Liver (tissue), 9 donors: ENCODE measurements around the gene UQCR10. TPM values are rescaled to one million over a fixed set of nuclear protein-coding genes. Genes with fewer than 3 reads are reported as not detected.

Source experiments
- DNase-seq: peaks from one replicate; pipeline ENCODE4 v3.0.0-alpha.2; 2017; ENCODE audit warnings: low spot score
- H3K27ac ChIP-seq, 2 donors: one replicate each; pipeline ENCODE4 v1.7.0; 2013; ENCODE audit warnings: inconsistent platforms in 2 of 2, low read length in 2 of 2, control low read depth in 1 of 2, low read depth in 1 of 2, mild to moderate bottlenecking in 1 of 2
- H3K27me3 ChIP-seq, 4 donors: one replicate each; pipeline versions ENCODE4 v1.6.1 to v1.7.0; 2013; ENCODE audit warnings: low read length in 3 of 4, inconsistent platforms in 1 of 4, mild to moderate bottlenecking in 1 of 4, moderate library complexity in 1 of 4; ENCODE audit not compliant: control insufficient read depth in 4 of 4, insufficient read depth in 4 of 4
- H3K36me3 ChIP-seq, 4 donors: one replicate each; pipeline versions ENCODE4 v1.6.1 to v1.7.0; 2013; ENCODE audit warnings: low read length in 3 of 4, mild to moderate bottlenecking in 3 of 4, low read depth in 1 of 4, moderate library complexity in 1 of 4; ENCODE audit not compliant: control insufficient read depth in 4 of 4, insufficient read depth in 3 of 4
- H3K4me1 ChIP-seq, 4 donors: one replicate each; pipeline versions ENCODE4 v1.6.1 to v1.7.0; 2013; ENCODE audit warnings: low read length in 3 of 4, mild to moderate bottlenecking in 3 of 4, moderate library complexity in 1 of 4; ENCODE audit not compliant: control insufficient read depth in 4 of 4, insufficient read depth in 4 of 4
- H3K4me3 ChIP-seq, 3 donors: one replicate each; pipeline versions ENCODE4 v1.6.1 to v1.7.0; 2013; ENCODE audit warnings: low read length in 3 of 3, control low read depth in 1 of 3, low read depth in 1 of 3, mild to moderate bottlenecking in 1 of 3
- H3K9ac ChIP-seq, 2 donors: one replicate each; pipeline ENCODE4 v1.7.0; 2013; ENCODE audit warnings: low read length in 2 of 2, mild to moderate bottlenecking in 2 of 2, moderate library complexity in 2 of 2, control low read depth in 1 of 2, low read depth in 1 of 2
- H3K9me3 ChIP-seq, 4 donors: one replicate each; pipeline versions ENCODE4 v1.6.1 to v1.7.0; 2013; ENCODE audit warnings: low read length in 3 of 4; ENCODE audit not compliant: control insufficient read depth in 4 of 4
- EGR1 ChIP-seq, 2 donors: IDR thresholded peaks; 2 replicates each; pipeline ENCODE4 v1.6.1; 2016 to 2018; ENCODE audit warnings: antibody characterized with exemption in 2 of 2, low read depth in 2 of 2
- FOXA1 ChIP-seq: IDR thresholded peaks from 2 replicates; pipeline ENCODE4 v1.6.1; 2016; ENCODE audit warnings: antibody characterized with exemption
- FOXA2 ChIP-seq: IDR thresholded peaks from 2 replicates; pipeline ENCODE4 v1.6.1; 2016; ENCODE audit warnings: antibody characterized with exemption
- GABPA ChIP-seq, 2 donors: IDR thresholded peaks in 1 of 2; conservative IDR thresholded peaks in 1 of 2; 2 replicates each; pipeline ENCODE4 v1.6.1; 2016; ENCODE audit warnings: antibody characterized with exemption in 2 of 2, mild to moderate bottlenecking in 1 of 2, moderate library complexity in 1 of 2
- HNF4A ChIP-seq, 2 donors: conservative IDR thresholded peaks; 2 replicates each; pipeline ENCODE4 v1.6.1; 2016; ENCODE audit warnings: antibody characterized with exemption in 2 of 2, mild to moderate bottlenecking in 2 of 2
- HNF4G ChIP-seq: IDR thresholded peaks from 2 replicates; pipeline ENCODE4 v1.6.1; 2016; ENCODE audit warnings: antibody characterized with exemption
- JUND ChIP-seq, 2 donors: IDR thresholded peaks; 2 replicates each; pipeline ENCODE4 v1.6.1; 2016; ENCODE audit warnings: antibody characterized with exemption in 2 of 2
- NR2F2 ChIP-seq: IDR thresholded peaks from 2 replicates; pipeline ENCODE4 v1.6.1; 2016; ENCODE audit warnings: antibody characterized with exemption
- RAD21 ChIP-seq, 2 donors: IDR thresholded peaks; 2 replicates each; pipeline ENCODE4 v1.6.1; 2016; ENCODE audit warnings: antibody characterized with exemption in 2 of 2, mild to moderate bottlenecking in 2 of 2
- RXRA ChIP-seq, 2 donors: IDR thresholded peaks; 2 replicates each; pipeline ENCODE4 v1.6.1; 2017 to 2018; ENCODE audit warnings: antibody characterized with exemption in 2 of 2, mild to moderate bottlenecking in 1 of 2
- SP1 ChIP-seq: IDR thresholded peaks from 2 replicates; pipeline ENCODE4 v1.6.1; 2018; ENCODE audit warnings: antibody characterized with exemption, mild to moderate bottlenecking
- TAF1 ChIP-seq: conservative IDR thresholded peaks from 2 replicates; pipeline ENCODE4 v1.6.1; 2016; ENCODE audit warnings: antibody characterized with exemption, mild to moderate bottlenecking
- YY1 ChIP-seq: IDR thresholded peaks from 2 replicates; pipeline ENCODE4 v1.6.1; 2016; ENCODE audit warnings: antibody characterized with exemption, mild to moderate bottlenecking
- WGBS: extraction: QIAGEN DNeasy Blood & Tissue Kit; methylation state at CpG from one replicate; pipeline ENCODE4 v1.1.7; 2013; 5-methylcytosine and 5-hydroxymethylcytosine counted together
- polyA plus RNA-seq, 2 donors: library from polyadenylated mRNA; stranded (reverse) in 1 of 2; unstranded in 1 of 2; fragments of 200-250 nt in 1 of 2; fragments of >200 nt in 1 of 2; fragmentation: Nextera tagmentation in 1 of 2; extraction: Ambion mirVana in 1 of 2; gene quantifications; one replicate each; pipeline versions ENCODE4 v1.2.1 to v1.2.3, GENCODE V29; 2013 to 2015
- total RNA-seq, 2 donors: library from RNA; depleted of rRNA; stranded (reverse); fragments of >200 nt; gene quantifications; one replicate each; pipeline ENCODE4 v1.2.3, GENCODE V29; 2014
- TF ChIP-seq, protein P1 (sequence below): IDR thresholded peaks from 2 replicates; pipeline ENCODE4 v1.6.1; 2016; ENCODE audit warnings: antibody characterized with exemption
- TF ChIP-seq, protein P2 (sequence below): IDR thresholded peaks from 2 replicates; pipeline ENCODE4 v1.6.1; 2016; ENCODE audit warnings: antibody characterized with exemption
- TF ChIP-seq, protein P3 (sequence below): IDR thresholded peaks from 2 replicates; pipeline ENCODE4 v1.6.1; 2016; ENCODE audit warnings: antibody characterized with exemption
- TF ChIP-seq, protein P4 (sequence below): fragments of 150-350 bp; IDR thresholded peaks from 2 replicates; pipeline ENCODE4 v1.5.1; 2017; ENCODE audit warnings: improper control_type of control experiment, low read depth, low read length; ENCODE audit not compliant: missing input control
- TF ChIP-seq, protein P5 (sequence below): IDR thresholded peaks from 2 replicates; pipeline ENCODE4 v1.6.1; 2016; ENCODE audit warnings: antibody characterized with exemption, mild to moderate bottlenecking
- donor health status: healthy.
- donor health status: healthy.
- donor health status: healthy.
- donor health status: healthy.
- donor health status: healthy.

UQCR10 gene
- total and polyA plus RNA-seq, 4 donors = 40.2 to 243 (median 102) TPM

DNA sequence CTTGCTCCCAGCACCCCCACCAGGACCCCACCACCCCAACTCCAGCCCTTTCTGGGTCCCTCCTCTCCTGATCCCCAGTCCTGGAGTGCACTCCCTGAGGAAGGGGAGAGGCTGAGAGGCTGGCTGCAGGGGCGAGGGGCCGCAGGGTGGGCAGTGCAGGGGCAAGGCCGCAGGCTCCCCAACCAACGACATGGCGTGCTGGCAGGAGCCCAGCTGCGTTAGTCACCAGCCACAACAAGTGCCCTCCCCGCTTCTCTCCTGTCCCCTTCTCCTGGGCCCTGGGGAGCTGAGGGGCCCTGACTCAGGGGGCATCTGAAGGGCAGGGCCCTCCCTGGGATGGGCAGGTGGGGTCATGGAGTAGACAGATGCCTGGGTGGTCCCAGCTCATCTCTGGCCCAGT is 45.0 kb upstream of the UQCR10 start:
- no peak for DNase-seq
- Histone ChIP-seq H3K9me3 (no peaks in the 10 kb centered on the region), H3K27me3 (peaks cover 0 to 4% (median 2%) of the 10 kb centered on the region in 4 donors), H3K4me3 (no peak overlapping the region), H3K4me1 (peaks cover 0 to 8% (median 2%) of the 10 kb centered on the region in 4 donors), H3K9ac (no peak overlapping the region), H3K27ac (no peak overlapping the region), H3K36me3 (no peaks in the 10 kb centered on the region)
- no peak for TF ChIP-seq HNF4A (conservative IDR thresholded peaks at IDR 0.05)
- no peak for TF ChIP-seq YY1
- no peak for TF ChIP-seq EGR1 (IDR thresholded peaks at IDR 0.05; ENCODE audit: low read depth in 2 of 2)
- TF ChIP-seq RXRA (IDR thresholded peaks at IDR 0.05) = no peak
- TF ChIP-seq, protein P1, sequence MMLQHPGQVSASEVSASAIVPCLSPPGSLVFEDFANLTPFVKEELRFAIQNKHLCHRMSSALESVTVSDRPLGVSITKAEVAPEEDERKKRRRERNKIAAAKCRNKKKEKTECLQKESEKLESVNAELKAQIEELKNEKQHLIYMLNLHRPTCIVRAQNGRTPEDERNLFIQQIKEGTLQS = no peak
- no peak for TF ChIP-seq NR2F2
- TF ChIP-seq FOXA2 = no peak
- TF ChIP-seq, protein P2, sequence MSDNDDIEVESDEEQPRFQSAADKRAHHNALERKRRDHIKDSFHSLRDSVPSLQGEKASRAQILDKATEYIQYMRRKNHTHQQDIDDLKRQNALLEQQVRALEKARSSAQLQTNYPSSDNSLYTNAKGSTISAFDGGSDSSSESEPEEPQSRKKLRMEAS = no peak
- TF ChIP-seq FOXA1 = no peak
- 85% methylated on average over 7 of the region's 7 CpGs for WGBS

DNA sequence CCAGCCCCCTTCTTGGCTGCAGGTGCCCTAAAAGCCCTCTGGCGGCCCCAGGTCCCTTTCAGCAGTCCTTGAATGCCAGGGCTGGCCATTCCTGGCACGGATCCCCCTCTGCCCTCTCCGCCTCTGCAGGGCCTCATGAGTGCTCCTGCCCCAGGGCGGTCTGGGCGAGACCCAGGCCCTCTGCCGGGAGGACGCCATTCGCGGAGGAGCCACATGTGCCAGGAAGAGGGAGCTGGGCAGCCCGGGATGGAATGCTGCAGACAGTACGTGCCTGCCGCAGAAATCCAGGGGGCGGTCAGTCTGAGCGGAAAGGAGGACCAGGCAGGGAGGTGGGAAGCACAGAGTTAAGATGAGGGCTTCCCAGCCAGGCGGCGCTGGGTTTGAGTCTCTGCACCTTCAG is 44.6 kb upstream of the UQCR10 start:
- no peak overlapping the region for H3K9ac ChIP-seq
- no peaks in the 10 kb centered on the region for H3K36me3 ChIP-seq
- WGBS = 90% methylated on average over 16 of the region's 16 CpGs
- H3K9me3 ChIP-seq = no peaks in the 10 kb centered on the region
- no peak overlapping the region for H3K27ac ChIP-seq
- no peak overlapping the region for H3K4me3 ChIP-seq
- no peak for DNase-seq
- TF ChIP-seq SP1 (no peak), RAD21 (IDR thresholded peaks at IDR 0.05) (no peak), NR2F2 (no peak), EGR1 (IDR thresholded peaks at IDR 0.05; ENCODE audit: low read depth in 2 of 2) (no peak), FOXA1 (no peak), YY1 (no peak), JUND (IDR thresholded peaks at IDR 0.05) (no peak), RXRA (IDR thresholded peaks at IDR 0.05) (no peak), TAF1 (no peak), GABPA (IDR thresholded peaks at IDR 0.05 in 1 of 2, conservative IDR thresholded peaks at IDR 0.05 in 1 of 2) (no peak), HNF4G (no peak), HNF4A (conservative IDR thresholded peaks at IDR 0.05) (no peak), FOXA2 (no peak)
- TF ChIP-seq, protein P3, sequence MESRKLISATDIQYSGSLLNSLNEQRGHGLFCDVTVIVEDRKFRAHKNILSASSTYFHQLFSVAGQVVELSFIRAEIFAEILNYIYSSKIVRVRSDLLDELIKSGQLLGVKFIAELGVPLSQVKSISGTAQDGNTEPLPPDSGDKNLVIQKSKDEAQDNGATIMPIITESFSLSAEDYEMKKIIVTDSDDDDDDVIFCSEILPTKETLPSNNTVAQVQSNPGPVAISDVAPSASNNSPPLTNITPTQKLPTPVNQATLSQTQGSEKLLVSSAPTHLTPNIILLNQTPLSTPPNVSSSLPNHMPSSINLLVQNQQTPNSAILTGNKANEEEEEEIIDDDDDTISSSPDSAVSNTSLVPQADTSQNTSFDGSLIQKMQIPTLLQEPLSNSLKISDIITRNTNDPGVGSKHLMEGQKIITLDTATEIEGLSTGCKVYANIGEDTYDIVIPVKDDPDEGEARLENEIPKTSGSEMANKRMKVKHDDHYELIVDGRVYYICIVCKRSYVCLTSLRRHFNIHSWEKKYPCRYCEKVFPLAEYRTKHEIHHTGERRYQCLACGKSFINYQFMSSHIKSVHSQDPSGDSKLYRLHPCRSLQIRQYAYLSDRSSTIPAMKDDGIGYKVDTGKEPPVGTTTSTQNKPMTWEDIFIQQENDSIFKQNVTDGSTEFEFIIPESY = no peak
- TF ChIP-seq, protein P4, sequence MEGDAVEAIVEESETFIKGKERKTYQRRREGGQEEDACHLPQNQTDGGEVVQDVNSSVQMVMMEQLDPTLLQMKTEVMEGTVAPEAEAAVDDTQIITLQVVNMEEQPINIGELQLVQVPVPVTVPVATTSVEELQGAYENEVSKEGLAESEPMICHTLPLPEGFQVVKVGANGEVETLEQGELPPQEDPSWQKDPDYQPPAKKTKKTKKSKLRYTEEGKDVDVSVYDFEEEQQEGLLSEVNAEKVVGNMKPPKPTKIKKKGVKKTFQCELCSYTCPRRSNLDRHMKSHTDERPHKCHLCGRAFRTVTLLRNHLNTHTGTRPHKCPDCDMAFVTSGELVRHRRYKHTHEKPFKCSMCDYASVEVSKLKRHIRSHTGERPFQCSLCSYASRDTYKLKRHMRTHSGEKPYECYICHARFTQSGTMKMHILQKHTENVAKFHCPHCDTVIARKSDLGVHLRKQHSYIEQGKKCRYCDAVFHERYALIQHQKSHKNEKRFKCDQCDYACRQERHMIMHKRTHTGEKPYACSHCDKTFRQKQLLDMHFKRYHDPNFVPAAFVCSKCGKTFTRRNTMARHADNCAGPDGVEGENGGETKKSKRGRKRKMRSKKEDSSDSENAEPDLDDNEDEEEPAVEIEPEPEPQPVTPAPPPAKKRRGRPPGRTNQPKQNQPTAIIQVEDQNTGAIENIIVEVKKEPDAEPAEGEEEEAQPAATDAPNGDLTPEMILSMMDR = no peak
- TF ChIP-seq, protein P1 = no peak
- TF ChIP-seq, protein P2 = no peak
- TF ChIP-seq, protein P5, sequence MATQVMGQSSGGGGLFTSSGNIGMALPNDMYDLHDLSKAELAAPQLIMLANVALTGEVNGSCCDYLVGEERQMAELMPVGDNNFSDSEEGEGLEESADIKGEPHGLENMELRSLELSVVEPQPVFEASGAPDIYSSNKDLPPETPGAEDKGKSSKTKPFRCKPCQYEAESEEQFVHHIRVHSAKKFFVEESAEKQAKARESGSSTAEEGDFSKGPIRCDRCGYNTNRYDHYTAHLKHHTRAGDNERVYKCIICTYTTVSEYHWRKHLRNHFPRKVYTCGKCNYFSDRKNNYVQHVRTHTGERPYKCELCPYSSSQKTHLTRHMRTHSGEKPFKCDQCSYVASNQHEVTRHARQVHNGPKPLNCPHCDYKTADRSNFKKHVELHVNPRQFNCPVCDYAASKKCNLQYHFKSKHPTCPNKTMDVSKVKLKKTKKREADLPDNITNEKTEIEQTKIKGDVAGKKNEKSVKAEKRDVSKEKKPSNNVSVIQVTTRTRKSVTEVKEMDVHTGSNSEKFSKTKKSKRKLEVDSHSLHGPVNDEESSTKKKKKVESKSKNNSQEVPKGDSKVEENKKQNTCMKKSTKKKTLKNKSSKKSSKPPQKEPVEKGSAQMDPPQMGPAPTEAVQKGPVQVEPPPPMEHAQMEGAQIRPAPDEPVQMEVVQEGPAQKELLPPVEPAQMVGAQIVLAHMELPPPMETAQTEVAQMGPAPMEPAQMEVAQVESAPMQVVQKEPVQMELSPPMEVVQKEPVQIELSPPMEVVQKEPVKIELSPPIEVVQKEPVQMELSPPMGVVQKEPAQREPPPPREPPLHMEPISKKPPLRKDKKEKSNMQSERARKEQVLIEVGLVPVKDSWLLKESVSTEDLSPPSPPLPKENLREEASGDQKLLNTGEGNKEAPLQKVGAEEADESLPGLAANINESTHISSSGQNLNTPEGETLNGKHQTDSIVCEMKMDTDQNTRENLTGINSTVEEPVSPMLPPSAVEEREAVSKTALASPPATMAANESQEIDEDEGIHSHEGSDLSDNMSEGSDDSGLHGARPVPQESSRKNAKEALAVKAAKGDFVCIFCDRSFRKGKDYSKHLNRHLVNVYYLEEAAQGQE = no peak
- H3K27me3 ChIP-seq = peaks cover 0 to 4% (median 2%) of the 10 kb centered on the region in 4 donors
- H3K4me1 ChIP-seq = peaks cover 0 to 8% (median 2%) of the 10 kb centered on the region in 4 donors
